HepG2 (cell line): ENCODE results near the gene HSD17B2. TPM values are rescaled to one million over a fixed set of nuclear protein-coding genes. Genes with fewer than 3 reads are reported as not detected.

ENCODE experiments used
- CREB1 ChIP-seq, 2 experiments: fragments of 450-650 bp in 1 of 2; IDR thresholded peaks; 2 replicates each; pipeline ENCODE4 v1.6.1; 2016 to 2017; ENCODE audit warnings: control low read depth in 1 of 2, mild to moderate bottlenecking in 1 of 2, missing compliant biosample characterization in 1 of 2, missing genetic modification characterization in 1 of 2
- CSRNP1 ChIP-seq: sonication (generic); formaldehyde crosslinking; IDR thresholded peaks from 2 replicates; pipeline ENCODE4 v1.8.1; 2023; ENCODE audit warnings: mild to moderate bottlenecking, missing genetic modification reagents
- HBP1 ChIP-seq: IDR thresholded peaks from 2 replicates; pipeline ENCODE4 v1.6.1; 2016; ENCODE audit warnings: low read depth, control low read depth
- HDAC1 ChIP-seq: sonication (generic); formaldehyde crosslinking; IDR thresholded peaks from 2 replicates; pipeline ENCODE4 v1.5.1; 2020; ENCODE audit warnings: mild to moderate bottlenecking, missing genetic modification reagents
- HNRNPUL1 ChIP-seq: fragments of 200-400 bp; formaldehyde crosslinking; IDR thresholded peaks from 2 replicates; pipeline ENCODE4 v1.6.1; 2017; ENCODE audit warnings: low read depth, mild to moderate bottlenecking, low read length, moderate library complexity
- NBN ChIP-seq: fragments of 450-650 bp; conservative IDR thresholded peaks from 2 replicates; pipeline ENCODE4 v1.6.1; 2017
- PHF21A ChIP-seq: sonication (generic); formaldehyde crosslinking; IDR thresholded peaks from 2 replicates; pipeline ENCODE4 v1.5.0; 2020; ENCODE audit warnings: mild to moderate bottlenecking, missing genetic modification reagents
- SKIL ChIP-seq: sonication (generic); formaldehyde crosslinking; IDR thresholded peaks from 2 replicates; pipeline ENCODE4 v1.8.0; 2022; ENCODE audit warnings: missing genetic modification reagents, mild to moderate bottlenecking, moderate library complexity, borderline replicate concordance
- TEAD3 ChIP-seq: optimal IDR thresholded peaks from 2 replicates; pipeline ENCODE3; 2016; ENCODE audit warnings: borderline replicate concordance
- WIZ ChIP-seq: sonication (generic); formaldehyde crosslinking; IDR thresholded peaks from 2 replicates; pipeline ENCODE4 v1.5.1; 2020; ENCODE audit warnings: mild to moderate bottlenecking, missing genetic modification reagents
- ZKSCAN5 ChIP-seq: sonication (generic); formaldehyde crosslinking; IDR thresholded peaks from 2 replicates; pipeline ENCODE4 v1.5.1; 2020; ENCODE audit warnings: mild to moderate bottlenecking, missing genetic modification reagents
- ZMYM2 ChIP-seq: sonication (generic); formaldehyde crosslinking; IDR thresholded peaks from 2 replicates; pipeline ENCODE4 v1.8.0; 2022; ENCODE audit warnings: mild to moderate bottlenecking, missing genetic modification reagents
- ZNF143 ChIP-seq: sonication (generic); formaldehyde crosslinking; IDR thresholded peaks from 2 replicates; pipeline ENCODE4 v1.4.0; 2020; ENCODE audit warnings: missing genetic modification reagents
- ZNF292 ChIP-seq: sonication (generic); formaldehyde crosslinking; IDR thresholded peaks from 2 replicates; pipeline ENCODE4 v1.8.1; 2022; ENCODE audit warnings: mild to moderate bottlenecking, low read depth, missing genetic modification reagents, borderline replicate concordance
- ZNF431 ChIP-seq: sonication (generic); formaldehyde crosslinking; IDR thresholded peaks from 2 replicates; pipeline ENCODE4 v1.9.0; 2022; ENCODE audit warnings: missing genetic modification reagents, low read depth, mild to moderate bottlenecking, borderline replicate concordance
- polyA plus RNA-seq, 8 experiments: library from polyadenylated mRNA; depleted of rRNA in 3 of 8; stranded (reverse) in 7 of 8; unstranded in 1 of 8; fragments of >200 nt; fragmentation: Illumina TruSeq in 4 of 8; extraction: Trizol in 4 of 8; gene quantifications; 2 replicates each; pipeline versions ENCODE4 v1.2.1 to v1.2.3, GENCODE V29; 2011 to 2016; ENCODE audit warnings: low read depth in 4 of 8, missing spikeins in 1 of 8, mixed read lengths in 1 of 8; ENCODE audit not compliant: insufficient read depth in 1 of 8
- total RNA-seq, 5 experiments: library from RNA; depleted of rRNA; stranded (reverse); fragments of >200 nt; fragmentation: Illumina TruSeq; extraction: Trizol; gene quantifications; 2 replicates each; pipeline ENCODE4 v1.2.3, GENCODE V29; 2016; ENCODE audit warnings: low read depth in 1 of 5
- TF ChIP-seq, protein P1 (sequence below), 2 experiments: sonication (generic) in 1 of 2; formaldehyde crosslinking in 1 of 2; IDR thresholded peaks; 2 replicates each; pipeline versions ENCODE4 v1.4.0 to v1.6.1; 2018 to 2020; ENCODE audit warnings: missing genetic modification reagents in 2 of 2, borderline replicate concordance in 1 of 2, low read depth in 1 of 2, mild to moderate bottlenecking in 1 of 2, missing biosample characterization in 1 of 2
- TF ChIP-seq, protein P2 (sequence below): sonication (generic); formaldehyde crosslinking; IDR thresholded peaks from 2 replicates; pipeline ENCODE4 v1.8.0; 2022; ENCODE audit warnings: mild to moderate bottlenecking, missing genetic modification reagents, moderate library complexity
- TF ChIP-seq, protein P3 (sequence below): sonication (generic); formaldehyde crosslinking; IDR thresholded peaks from 2 replicates; pipeline ENCODE4 v1.4.0; 2020; ENCODE audit warnings: missing genetic modification reagents

Gene HSD17B2
- total and polyA plus RNA-seq, 2 of the 13 experiments (the other 11 are each of a cell fraction or from before 2014, with no cell fraction given) = 26.3 to 69.3 TPM

GRCh38 chr16:82055728-82056549, 20.9 kb downstream of the HSD17B2 start (continued):
- TF ChIP-seq, protein P1, sequence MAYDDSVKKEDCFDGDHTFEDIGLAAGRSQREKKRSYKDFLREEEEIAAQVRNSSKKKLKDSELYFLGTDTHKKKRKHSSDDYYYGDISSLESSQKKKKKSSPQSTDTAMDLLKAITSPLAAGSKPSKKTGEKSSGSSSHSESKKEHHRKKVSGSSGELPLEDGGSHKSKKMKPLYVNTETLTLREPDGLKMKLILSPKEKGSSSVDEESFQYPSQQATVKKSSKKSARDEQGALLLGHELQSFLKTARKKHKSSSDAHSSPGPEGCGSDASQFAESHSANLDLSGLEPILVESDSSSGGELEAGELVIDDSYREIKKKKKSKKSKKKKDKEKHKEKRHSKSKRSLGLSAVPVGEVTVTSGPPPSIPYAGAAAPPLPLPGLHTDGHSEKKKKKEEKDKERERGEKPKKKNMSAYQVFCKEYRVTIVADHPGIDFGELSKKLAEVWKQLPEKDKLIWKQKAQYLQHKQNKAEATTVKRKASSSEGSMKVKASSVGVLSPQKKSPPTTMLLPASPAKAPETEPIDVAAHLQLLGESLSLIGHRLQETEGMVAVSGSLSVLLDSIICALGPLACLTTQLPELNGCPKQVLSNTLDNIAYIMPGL (CRISPR knock-in tag; IDR thresholded peaks at IDR 0.05; ENCODE audit: borderline replicate concordance in 1 of 2, low read depth in 1 of 2) = no peak
- TF ChIP-seq SKIL (CRISPR knock-in tag) = 0 out of 2 replicates have a peak, but pooled peaks have one; percentile 56
- no peak for TF ChIP-seq ZNF143 (CRISPR knock-in tag)
- TF ChIP-seq, protein P2, sequence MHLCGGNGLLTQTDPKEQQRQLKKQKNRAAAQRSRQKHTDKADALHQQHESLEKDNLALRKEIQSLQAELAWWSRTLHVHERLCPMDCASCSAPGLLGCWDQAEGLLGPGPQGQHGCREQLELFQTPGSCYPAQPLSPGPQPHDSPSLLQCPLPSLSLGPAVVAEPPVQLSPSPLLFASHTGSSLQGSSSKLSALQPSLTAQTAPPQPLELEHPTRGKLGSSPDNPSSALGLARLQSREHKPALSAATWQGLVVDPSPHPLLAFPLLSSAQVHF (CRISPR knock-in tag) = no peak
- no peak for TF ChIP-seq WIZ
- TF ChIP-seq CREB1 (IDR thresholded peaks at IDR 0.05) = no peak
- TF ChIP-seq CREB1 (CRISPR knock-in tag; IDR thresholded peaks at IDR 0.05) = peak; percentile 65
- 0 out of 2 replicates have a peak, but pooled peaks have one; percentile 39 for TF ChIP-seq ZNF292 (CRISPR knock-in tag)
- no peak for TF ChIP-seq HBP1 (CRISPR knock-in tag)
- TF ChIP-seq ZMYM2 (CRISPR knock-in tag) = no peak
- TF ChIP-seq PHF21A (CRISPR knock-in tag) = peak; percentile 58; the same call in 1 of the 2 replicates
- TF ChIP-seq TEAD3 (CRISPR knock-in tag) = no peak
- no peak for TF ChIP-seq NBN
- TF ChIP-seq ZKSCAN5 (CRISPR knock-in tag) = no peak
- TF ChIP-seq HDAC1 (CRISPR knock-in tag) = peak; percentile 67; the same call in 1 of the 2 replicates
- TF ChIP-seq, protein P3, sequence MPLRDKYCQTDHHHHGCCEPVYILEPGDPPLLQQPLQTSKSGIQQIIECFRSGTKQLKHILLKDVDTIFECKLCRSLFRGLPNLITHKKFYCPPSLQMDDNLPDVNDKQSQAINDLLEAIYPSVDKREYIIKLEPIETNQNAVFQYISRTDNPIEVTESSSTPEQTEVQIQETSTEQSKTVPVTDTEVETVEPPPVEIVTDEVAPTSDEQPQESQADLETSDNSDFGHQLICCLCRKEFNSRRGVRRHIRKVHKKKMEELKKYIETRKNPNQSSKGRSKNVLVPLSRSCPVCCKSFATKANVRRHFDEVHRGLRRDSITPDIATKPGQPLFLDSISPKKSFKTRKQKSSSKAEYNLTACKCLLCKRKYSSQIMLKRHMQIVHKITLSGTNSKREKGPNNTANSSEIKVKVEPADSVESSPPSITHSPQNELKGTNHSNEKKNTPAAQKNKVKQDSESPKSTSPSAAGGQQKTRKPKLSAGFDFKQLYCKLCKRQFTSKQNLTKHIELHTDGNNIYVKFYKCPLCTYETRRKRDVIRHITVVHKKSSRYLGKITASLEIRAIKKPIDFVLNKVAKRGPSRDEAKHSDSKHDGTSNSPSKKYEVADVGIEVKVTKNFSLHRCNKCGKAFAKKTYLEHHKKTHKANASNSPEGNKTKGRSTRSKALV (CRISPR knock-in tag) = peak; percentile 30; the same call in 1 of the 2 replicates
- TF ChIP-seq HNRNPUL1 = no peak
- no peak for TF ChIP-seq ZNF431
- TF ChIP-seq CSRNP1 = no peak
